Activated naive CD4-positive, alpha-beta T cell treated with anti-CD3 and anti-CD28 coated beads, Interleukin-2, amount 50 U/mL, for 16 hours (primary cell): ENCODE data around the gene NAPA.

Experiments used
- DNase-seq: peaks from one replicate; pipeline ENCODE4 v3.0.0-alpha.2; 2020

The NAPA gene

GRCh38 chr19:47514869-47515588 is at the start of gene NAPA:
NAPA (minus strand) TSS chr19:47515063; CDS start chr19:47514940, 123 bp downstream.
- peak; percentile 100 for DNase-seq

DNA sequence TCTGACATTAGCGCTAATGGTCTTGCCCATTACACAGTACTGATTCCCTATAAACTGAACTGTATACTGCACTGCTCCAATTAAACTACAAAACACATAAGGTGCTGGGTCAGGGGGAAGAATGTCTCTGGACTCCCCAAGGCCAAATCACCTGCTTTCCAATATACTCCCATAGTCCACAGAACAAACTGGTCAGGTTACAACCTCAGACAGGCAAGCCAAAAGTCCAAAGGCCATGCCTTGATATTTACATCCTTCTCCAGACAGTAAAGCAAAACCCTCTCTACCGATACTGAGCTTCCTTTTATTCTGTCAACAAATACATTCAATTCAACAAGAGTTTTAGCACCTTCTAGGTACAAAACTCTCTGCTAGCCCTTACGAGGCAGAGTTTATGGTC is 49.2 kb upstream of the NAPA start:
- no peak for DNase-seq

DNA sequence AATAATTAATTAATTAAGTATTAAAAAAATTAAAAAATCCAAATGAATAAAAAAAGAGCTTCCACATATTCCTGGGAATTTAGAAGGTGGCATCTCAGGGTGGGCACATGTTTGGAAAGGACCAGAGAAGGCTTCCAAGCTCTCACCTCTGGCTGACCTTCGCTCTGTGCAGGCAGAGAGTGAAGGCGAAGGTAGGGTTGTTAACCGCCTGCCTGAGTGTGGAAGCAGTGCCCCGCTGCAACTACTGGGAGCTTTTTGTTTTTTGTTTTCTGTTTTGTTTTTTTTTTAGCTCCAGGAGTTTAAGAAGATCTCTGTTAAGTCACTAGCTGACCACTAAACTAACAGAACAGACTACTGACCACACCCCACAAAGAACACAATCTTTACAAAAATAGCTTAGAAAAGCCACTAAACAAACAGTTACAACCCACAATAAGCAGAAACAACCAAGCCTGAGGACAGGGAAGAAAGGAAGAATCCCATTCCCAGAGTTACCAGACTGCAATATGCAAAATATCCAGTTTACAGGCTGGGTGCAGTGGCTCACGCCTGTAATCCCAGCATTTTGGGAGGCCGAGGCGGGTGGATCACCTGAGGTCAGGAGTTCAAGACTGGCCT is 46.7 kb upstream of the NAPA start:
- no peak for DNase-seq

GRCh38 chr19:47560999-47561398 is 46.1 kb upstream of the NAPA start:
- DNase-seq = no peak

DNA sequence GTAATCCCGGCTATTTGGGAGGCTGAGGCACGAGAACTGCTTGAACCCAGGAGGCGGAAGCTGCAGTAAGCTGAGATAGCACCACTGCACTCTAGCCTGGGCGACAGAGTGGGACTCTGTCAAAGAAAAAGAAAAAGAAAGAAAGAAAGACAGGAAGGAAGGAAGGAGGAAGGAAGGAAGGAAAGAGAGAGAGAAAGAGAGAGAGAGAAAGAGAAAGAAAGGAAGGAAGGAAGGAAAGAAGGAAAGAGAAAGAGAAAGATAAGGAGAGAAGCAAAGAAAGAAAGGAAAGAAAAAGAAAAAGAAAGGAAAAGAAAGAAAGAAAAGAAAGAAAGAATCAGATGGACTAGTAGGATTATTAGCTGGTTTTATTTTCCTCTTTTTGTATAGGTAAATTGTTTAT is 35.3 kb upstream of the NAPA start:
- DNase-seq = no peak

DNA sequence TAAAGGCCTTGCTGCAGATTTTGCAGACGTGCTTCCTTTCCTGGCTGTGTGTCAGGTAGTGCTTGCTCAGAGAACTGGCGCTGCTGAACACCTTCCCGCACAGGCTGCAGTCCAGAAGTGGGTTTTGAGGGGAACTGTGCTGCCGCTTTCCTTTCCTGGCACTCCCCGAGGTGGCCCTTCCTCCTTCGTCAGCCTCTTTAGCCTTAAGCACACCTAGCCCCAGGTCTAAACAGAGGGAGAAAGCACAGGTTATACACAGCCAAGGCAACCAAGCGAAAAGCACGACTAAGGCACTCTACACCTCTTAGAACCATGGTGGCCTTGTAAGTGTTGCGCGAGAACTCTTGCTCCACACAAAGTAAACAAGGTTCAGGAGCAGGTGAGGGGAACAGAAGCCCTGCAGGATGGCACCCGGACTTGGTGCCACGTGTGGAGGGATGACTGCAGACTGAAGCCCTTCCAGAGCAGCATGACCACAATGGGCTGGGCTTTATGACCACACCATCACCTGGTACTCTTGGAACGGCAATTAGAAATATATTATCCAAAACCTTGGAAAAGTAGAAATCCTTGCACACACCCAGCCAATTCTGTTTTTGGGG is 34.5 kb upstream of the NAPA start:
- DNase-seq = no peak

DNA sequence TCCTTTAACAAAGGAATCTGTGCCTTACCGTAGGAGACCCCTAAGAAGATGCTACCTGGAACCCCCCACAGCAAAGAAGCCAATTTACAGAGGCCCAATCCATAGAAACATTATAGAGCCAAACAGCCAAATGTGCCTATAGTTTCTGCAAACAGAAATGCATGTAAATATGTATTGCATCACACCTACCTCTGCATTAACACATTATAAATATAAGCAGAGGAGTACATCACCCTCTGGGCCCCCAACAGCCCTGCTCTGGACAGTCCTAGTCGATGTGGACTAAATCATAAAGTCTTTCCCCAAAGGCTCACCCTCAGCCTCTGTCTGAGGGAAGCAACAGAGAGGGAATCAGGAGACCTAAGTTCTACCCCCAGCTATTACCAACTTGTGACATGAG is 32.3 kb upstream of the NAPA start:
- no peak for DNase-seq

- DNase-seq = no peak
Measured at GRCh38 chr19:47545061-47545948, 30.4 kb upstream of the NAPA start.

DNA sequence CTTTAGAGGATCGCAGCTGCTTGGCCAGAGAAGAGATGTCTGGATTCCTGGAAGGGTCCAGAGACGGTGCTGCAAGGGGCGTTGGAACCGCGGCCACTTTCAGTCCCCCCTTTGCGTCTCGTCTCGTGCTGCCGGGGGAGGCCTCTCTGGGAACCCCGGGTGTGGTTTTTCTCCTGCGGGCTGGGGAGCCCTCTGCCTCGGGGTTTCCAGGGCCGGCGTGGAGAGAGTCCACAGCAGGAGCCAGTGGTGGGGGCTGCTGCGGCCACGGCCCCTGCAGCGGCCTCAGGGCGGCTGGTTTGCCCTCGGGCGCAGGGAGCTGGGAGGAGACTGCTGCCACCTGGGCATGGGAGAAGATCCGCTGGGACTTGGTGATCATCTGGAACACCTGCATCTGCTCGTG is 29.6 kb upstream of the NAPA start:
- DNase-seq = no peak

- no peak for DNase-seq
Measured at GRCh38 chr19:47544075-47544474, 29.2 kb upstream of the NAPA start.

- DNase-seq = no peak
Measured at GRCh38 chr19:47542030-47542475, 27.2 kb upstream of the NAPA start.

DNA sequence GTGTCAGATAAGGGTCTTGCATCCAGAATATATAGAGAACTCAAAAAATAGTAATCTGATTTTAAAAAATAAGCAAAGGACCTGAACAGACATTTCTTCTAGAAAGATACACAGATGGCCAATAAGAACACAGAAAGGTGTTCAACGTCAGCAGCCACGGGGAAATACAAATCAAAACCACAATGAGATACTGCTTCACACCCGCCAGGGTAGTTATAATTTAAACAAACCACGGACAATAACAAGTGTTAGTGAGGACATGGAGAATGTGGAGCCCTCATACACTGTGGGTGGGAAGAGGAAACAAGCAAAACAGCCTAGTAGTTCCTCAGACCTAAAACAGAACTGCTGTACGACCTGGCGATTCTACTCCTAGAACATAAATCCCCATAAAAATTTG is 26.7 kb upstream of the NAPA start:
- no peak for DNase-seq

DNA sequence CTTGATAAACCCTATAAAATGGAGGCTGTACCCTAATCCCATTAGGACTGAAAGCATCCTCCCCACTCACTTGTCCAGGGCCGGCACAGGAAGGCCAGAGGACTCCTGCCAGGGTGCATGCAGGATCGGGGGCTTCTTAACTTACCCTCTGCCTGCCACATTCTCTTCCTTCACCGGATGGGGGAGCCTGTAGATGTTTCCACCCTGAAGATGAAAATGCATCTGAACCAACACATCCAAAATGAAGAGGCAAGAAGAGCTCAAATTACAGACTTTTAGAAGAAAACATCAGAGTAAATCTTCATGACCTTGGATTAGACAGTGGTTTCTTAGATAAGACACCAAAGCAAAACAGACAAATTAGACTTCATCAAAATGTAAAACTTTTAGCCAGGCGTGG is 25.9 kb upstream of the NAPA start:
- DNase-seq = no peak

DNA sequence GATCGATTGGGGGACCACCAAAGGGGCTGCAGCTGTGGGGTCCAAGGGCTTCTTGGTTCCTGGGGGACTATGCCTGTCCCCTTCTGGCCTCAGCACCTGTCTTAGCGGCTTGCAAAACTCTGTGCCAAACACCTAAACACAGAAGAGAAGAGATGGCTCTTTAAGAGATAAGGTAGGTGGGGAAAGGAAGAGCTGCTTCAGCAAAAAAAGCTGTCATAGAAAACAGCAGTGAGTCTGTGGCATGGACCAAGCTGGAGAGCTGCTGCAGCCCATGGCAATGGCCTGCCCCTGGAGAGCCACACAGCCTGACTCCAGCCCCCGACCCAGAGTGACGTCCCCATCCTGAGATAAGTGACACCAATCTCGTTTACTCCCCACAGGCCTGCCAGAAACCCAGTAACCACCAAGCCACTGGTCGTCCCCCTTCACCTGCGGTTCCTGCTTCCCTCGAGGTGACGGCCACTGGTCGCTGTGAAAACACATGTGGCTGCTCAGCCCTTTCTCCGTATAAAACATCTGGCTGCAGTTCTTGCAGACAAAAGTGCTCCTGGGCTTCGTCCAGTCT is 25.0 kb upstream of the NAPA start:
- no peak for DNase-seq

DNA sequence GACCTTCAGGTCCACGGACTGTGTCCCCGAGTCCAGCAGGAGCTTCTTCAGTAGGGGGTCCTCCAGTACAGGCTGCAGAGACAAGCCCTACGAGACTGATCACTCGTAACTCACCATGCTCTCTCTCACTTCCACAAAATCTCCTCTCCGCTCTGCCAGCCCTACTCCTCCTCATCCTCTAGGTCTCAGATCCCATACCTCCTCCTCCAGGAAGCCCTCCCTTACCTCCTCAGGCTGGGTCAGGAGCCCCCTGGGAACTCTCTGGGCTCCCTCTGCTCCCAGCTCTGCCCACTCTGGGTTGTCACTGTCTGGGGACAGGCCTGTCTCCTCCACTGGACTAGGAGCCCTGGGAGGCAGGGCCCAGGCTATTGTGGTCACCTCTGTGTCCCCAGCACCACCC is 23.9 kb upstream of the NAPA start:
- DNase-seq = no peak

- DNase-seq = no peak
Measured at GRCh38 chr19:47537493-47537892, 22.6 kb upstream of the NAPA start.

- no peak for DNase-seq
Measured at GRCh38 chr19:47534628-47535027, 19.8 kb upstream of the NAPA start.

- no peak for DNase-seq
Measured at GRCh38 chr19:47531640-47532387, 17.0 kb upstream of the NAPA start.

DNA sequence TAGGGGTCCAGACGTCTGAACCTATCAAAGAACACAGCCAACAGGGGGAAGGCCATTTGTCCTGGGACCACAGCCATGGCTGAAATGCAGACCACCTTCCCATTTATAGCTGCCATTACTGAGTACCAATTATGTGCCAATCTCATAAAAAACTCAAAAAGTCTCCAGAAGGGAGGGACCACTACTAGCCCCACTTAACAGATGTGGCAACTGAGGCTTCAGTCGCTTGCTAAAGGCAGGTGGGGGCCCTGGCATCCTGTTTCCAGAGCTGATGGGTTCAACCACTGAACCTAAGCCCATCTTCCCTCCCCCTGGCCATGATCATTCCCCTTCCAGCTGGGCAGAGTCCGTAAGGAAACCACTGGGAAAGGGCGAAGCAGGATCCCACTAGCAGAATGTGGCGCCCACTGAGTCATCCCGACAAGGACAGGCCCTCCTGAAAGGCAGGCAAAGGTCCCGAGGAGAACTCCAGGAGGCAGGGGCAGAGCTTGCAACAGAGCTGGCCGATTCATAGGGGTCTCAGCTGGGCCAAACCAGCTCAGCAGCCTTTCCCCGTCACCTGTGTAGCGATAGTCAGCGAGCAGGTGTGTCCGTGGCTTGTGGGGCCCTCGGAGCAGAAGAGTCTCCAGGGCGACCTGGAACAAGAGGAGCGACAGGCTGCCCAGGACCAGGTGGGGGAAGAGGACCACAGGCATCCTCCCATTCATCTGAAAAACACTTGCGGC is 14.3 kb upstream of the NAPA start:
- no peak for DNase-seq

DNA sequence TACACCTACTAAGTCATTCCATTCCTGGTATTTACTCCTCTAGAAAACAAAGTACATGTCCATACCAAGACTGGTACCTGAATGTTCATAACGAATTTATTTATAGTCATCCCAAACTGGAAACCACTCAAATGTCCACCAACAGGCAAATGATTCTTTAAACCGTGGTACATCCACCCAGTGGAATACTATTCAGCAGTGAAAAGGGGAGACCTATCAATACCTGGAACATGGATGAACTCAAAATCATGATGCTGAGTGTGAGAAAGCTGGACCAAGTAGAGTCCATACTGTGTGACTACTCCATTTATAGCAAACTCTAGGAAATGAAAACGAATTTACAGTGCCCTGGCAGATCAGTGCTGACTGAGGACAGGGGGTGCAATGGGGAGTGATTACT is 11.9 kb upstream of the NAPA start:
- DNase-seq = no peak

GRCh38 chr19:47523473-47523872 is 8.6 kb upstream of the NAPA start:
- no peak for DNase-seq
